Heart right ventricle (tissue), 16 donors: ENCODE measurements around the gene RPLP2. TPM values are rescaled to one million over a fixed set of nuclear protein-coding genes. Genes with fewer than 3 reads are reported as not detected.

Experiments used
- ATAC-seq, 8 donors: fragments of 200-7000 bp; cut with Tn5 transposase; one replicate each; pipeline ENCODE4 v1.9.1; 2020; ENCODE audit warnings: mild to moderate bottlenecking in 8 of 8, moderate library complexity in 8 of 8, moderate number of reproducible peaks in 1 of 8
- DNase-seq, 2 donors: peaks; one replicate each; pipeline ENCODE4 v3.0.0-alpha.2; 2020
- H3K27ac ChIP-seq, 10 donors: fragments of 200-600 bp; sonication (generic) in 2 of 10; one replicate each; pipeline versions ENCODE4 v1.5.0 to v1.8.0; 2020 to 2022; ENCODE audit warnings: mild to moderate bottlenecking in 3 of 10
- H3K27me3 ChIP-seq, 7 donors: fragments of 200-600 bp; one replicate each; pipeline ENCODE4 v1.8.0; 2021 to 2022; ENCODE audit warnings: mild to moderate bottlenecking in 2 of 7
- H3K36me3 ChIP-seq, 9 donors: fragments of 200-600 bp; sonication (generic) in 1 of 9; one replicate each; pipeline versions ENCODE4 v1.5.0 to v1.8.0; 2020 to 2022; ENCODE audit warnings: mild to moderate bottlenecking in 2 of 9
- H3K4me1 ChIP-seq, 9 donors: fragments of 200-600 bp; sonication (generic) in 1 of 9; one replicate each; pipeline versions ENCODE4 v1.5.0 to v1.8.0; 2020 to 2022; ENCODE audit warnings: mild to moderate bottlenecking in 4 of 9
- H3K4me3 ChIP-seq, 10 donors: fragments of 200-600 bp; sonication (generic) in 2 of 10; one replicate each; pipeline versions ENCODE4 v1.5.0 to v1.8.0; 2020 to 2022; ENCODE audit warnings: mild to moderate bottlenecking in 7 of 10, moderate library complexity in 2 of 10
- H3K9me3 ChIP-seq, 11 donors: fragments of 200-600 bp in 10 of 11; sonication (generic) in 2 of 11; one replicate each; pipeline versions ENCODE4 v1.5.0 to v1.8.0; 2013 to 2022; ENCODE audit warnings: mild to moderate bottlenecking in 2 of 11, control low read depth in 1 of 11, moderate library complexity in 1 of 11
- WGBS, 2 donors: extraction: QIAGEN DNeasy Blood & Tissue Kit; methylation state at CpG; one replicate each; pipeline ENCODE4 v1.1.7; 2013; ENCODE audit warnings: inconsistent platforms in 1 of 2; 5-methylcytosine and 5-hydroxymethylcytosine counted together
- intact Hi-C, 10 donors: fragments of 100-400 bp; cut with DNase I; formaldehyde crosslinking; loops; one replicate each; pipeline versions ENCODE4 v1.11.1 to v1.14.2; 2022
- polyA plus RNA-seq, 2 donors: library from polyadenylated mRNA; stranded (reverse); fragments of 200-250 nt; gene quantifications; one replicate each; pipeline ENCODE4 v1.2.3, GENCODE V29; 2013
- total RNA-seq, 10 donors: library from RNA; stranded (reverse); fragmentation: NEBNext Ultra II Directional in 3 of 10; extraction: Animal tissue kit (Norgen Biotek cat#: 25700) in 3 of 10; gene quantifications; one replicate each; pipeline versions ENCODE4 v1.2.1 to v1.2.4, GENCODE V29; 2021 to 2023
- TF ChIP-seq, protein P1 (sequence below), 9 donors: fragments of 200-600 bp; sonication (generic) in 2 of 9; IDR thresholded peaks; one replicate each; pipeline versions ENCODE4 v1.5.0 to v1.8.0; 2021 to 2022; ENCODE audit warnings: antibody characterized with exemption in 9 of 9, mild to moderate bottlenecking in 5 of 9, moderate library complexity in 1 of 9
- donor health status: Arrhythmogenic right ventricular cardiomyopathy.
- donor health status: ischemic (EF 13 %, LVEDD 7.1; RV severe dilation, severe dysfunction).
- donor health status: healthy with polysubstance abuse.
- donor health status: DM: no; HTN: yes; CAD: no.
- donor health status: DM: no; HTN: no; CAD: no.
- donor health status: ischemic (EF 25% LVEDD 6.9; RV normal size, moderate dysfunction).
- donor health status: ischemic (EF 25% LVEDD 5.7; RV mildly dilated, moderate dysfunction).
- donor health status: healthy.
- donor health status: DM: yes; HTN: yes; CAD: no.
- donor health status: Ischemic cardiomyopathy.
- donor health status: ischemic (EF 35%, LVEDD 5.7; RV mildly dilated, moderate dysfunction).
- donor health status: nonischemic (EF 11% LVEDD 7.7; RV severe dilation, severe dysfunction).
- donor health status: DM: yes; HTN: yes; CAD: no.
- donor health status: PGD.
- donor health status: ischemic (EF 29% LVEDD 5.4; RV normal size, mild dysfunction).
- donor health status: nonischemic (EF 23%, LVEDD 6.1; RV moderate dilation, normal function).

Gene RPLP2
- total and polyA plus RNA-seq, 12 donors = 765 to 1,699 (median 918) TPM

DNA sequence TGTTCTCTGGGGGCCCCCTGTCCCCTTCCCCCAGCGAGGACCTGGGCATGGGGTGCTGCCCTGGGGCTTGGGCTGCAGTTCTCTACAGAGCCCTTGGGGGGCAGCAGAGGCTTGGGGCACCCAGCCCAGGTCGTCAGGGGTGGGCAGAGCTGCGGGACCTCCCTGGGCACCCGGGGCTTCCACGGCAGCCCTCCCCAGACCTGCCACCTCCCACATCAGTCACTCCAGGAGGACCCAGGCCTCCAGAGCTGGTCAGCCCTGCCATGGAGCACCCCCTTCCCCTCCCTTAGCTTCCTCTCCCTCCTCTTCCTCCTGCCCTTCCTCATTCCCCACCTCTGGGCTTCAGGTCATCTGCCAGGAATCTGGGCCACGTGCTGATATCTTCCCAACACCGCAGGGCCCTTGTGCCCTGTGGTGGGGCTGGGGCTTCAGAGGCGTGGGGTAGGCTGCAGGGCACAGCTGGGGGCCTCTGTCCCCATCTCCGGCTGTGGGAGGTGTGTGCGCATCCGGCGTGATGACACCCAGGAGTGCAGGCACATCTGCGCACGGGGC is 38.7 kb downstream of the RPLP2 start:
- peaks cover 0 to 28% (median 0%) of the 10 kb centered on the region in 7 donors for H3K27me3 ChIP-seq
- peaks cover 0 to 14% (median 0%) of the 10 kb centered on the region in 9 donors for H3K36me3 ChIP-seq
- ATAC-seq (peak in 1 of 8 donors; percentile 6), DNase-seq (peak in 1 of 2 donors; percentile 63)
- no peaks in the 10 kb centered on the region for H3K9me3 ChIP-seq
- TF ChIP-seq, protein P1, sequence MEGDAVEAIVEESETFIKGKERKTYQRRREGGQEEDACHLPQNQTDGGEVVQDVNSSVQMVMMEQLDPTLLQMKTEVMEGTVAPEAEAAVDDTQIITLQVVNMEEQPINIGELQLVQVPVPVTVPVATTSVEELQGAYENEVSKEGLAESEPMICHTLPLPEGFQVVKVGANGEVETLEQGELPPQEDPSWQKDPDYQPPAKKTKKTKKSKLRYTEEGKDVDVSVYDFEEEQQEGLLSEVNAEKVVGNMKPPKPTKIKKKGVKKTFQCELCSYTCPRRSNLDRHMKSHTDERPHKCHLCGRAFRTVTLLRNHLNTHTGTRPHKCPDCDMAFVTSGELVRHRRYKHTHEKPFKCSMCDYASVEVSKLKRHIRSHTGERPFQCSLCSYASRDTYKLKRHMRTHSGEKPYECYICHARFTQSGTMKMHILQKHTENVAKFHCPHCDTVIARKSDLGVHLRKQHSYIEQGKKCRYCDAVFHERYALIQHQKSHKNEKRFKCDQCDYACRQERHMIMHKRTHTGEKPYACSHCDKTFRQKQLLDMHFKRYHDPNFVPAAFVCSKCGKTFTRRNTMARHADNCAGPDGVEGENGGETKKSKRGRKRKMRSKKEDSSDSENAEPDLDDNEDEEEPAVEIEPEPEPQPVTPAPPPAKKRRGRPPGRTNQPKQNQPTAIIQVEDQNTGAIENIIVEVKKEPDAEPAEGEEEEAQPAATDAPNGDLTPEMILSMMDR (IDR thresholded peaks at IDR 0.05) = peak; percentile 77 to 96 (median 87)
- intact Hi-C loops = loop anchor here in 8 of 10 donors (1.0 to 5.0 kb wide), 6 partner anchors 59 to 204 kb away; partner anchors contain the start of genes AP2A2 (in 1 of the 8) and CHID1 (in 1 of the 8)
- H3K4me1 ChIP-seq = peaks cover 34 to 90% (median 61%) of the 10 kb centered on the region in 9 donors
- peak overlapping the region in 1 of 10 donors; percentile 12 for H3K4me3 ChIP-seq
- 33 to 38% methylated on average over 13 to 14 of the region's 14 CpGs for WGBS, 2 donors
- H3K27ac ChIP-seq = no peak overlapping the region

DNA sequence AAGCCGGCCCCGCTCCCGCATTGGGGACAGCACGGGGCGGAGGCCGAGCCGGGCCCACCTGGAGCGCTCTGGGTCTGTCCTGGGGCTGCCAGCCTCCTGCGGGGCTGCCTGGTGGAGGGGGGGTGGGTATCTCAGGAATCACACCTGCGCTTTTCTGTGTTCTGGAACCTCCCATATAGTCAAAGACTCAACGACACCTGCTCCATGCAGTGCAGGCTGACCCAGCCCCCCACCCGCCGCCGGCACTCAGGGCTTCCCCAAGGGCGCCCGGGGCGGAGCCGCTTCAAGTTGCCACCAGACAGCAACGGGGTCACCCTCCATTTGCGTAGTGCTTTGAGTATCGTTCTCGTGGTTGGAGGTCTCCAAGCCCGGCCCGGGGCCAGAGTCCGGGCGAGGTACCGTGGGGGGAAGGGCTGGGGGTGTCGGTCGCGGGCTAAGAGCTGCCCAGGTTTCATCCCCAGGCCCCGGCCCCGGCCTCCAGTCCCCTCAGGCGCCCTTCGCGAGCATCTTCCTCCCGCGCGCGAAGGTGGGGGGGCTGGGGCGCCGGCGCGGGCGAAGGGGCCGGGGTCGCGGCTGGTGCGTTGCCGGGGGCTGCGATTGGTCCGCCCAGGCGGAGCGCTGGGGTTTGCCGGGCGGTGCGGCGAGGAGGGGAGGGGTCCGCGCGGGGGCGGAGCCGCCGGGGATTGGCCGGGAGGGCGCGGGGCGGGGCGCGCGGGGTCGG is 39.5 kb downstream of the RPLP2 start:
- intact Hi-C loops = loop anchor here in 7 of 10 donors (2.0 to 5.0 kb wide), 5 partner anchors 58 to 203 kb away; partner anchors contain the start of genes AP2A2 (in 1 of the 7) and CHID1 (in 1 of the 7)
- 11 to 26% methylated on average over 60 to 71 of the region's 71 CpGs for WGBS, 2 donors
- Histone ChIP-seq H3K9me3 (no peaks in the 10 kb centered on the region), H3K27ac (no peak overlapping the region), H3K4me1 (peaks cover 30 to 84% (median 53%) of the 10 kb centered on the region in 9 donors), H3K36me3 (peaks cover 0 to 18% (median 0%) of the 10 kb centered on the region in 9 donors), H3K27me3 (peaks cover 0 to 28% (median 0%) of the 10 kb centered on the region in 7 donors), H3K4me3 (peak overlapping the region; percentile 21 to 54 (median 51))
- DNase-seq (peak in 1 of 2 donors; percentile 57), ATAC-seq (no peak)
- TF ChIP-seq, protein P1 (IDR thresholded peaks at IDR 0.05) = no peak

DNA sequence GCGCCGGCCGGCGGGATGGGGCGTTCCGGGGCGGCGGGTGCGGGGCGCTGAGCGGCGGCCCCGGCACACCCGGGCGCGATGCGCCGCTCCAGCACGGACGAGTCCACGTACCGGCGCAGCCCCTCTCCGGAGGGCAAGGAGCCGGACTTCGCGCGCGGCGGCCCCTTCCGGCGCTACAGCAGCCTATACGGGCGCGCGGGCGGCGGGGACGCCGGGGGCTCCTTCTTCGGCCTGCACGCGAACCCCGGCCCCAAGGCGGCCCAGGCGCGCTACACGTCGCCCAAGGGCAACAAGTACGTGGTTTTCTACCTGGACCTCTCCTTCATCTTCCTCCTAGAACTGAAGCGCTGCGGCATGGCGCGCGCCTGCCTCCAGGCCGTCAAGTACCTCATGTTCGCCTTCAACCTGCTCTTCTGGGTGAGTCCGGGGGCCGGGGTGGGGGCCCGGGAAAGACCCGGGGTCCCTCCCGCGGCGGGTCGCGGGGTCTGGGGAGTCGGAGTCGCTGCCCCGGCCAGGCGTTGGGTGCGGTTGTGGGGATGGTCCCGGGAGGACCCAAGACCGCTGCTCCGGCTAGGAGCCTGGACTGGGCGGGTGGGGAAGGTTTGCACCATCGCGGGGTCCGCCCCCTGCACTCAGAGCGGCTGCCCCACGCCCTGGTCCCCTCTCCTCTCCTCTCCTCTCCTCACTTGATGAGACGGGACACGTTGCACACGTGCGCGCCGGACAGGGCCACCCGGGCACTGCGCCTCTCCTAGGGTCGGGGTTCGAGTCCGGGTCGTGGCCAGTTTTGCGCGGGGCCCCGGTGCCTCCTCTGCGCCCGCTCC is 40.4 kb downstream of the RPLP2 start:
- H3K27ac ChIP-seq = no peak overlapping the region
- ATAC-seq (no peak), DNase-seq (no peak)
- no peaks in the 10 kb centered on the region for H3K9me3 ChIP-seq
- TF ChIP-seq, protein P1 (IDR thresholded peaks at IDR 0.05) = no peak
- intact Hi-C loops = loop anchor here in 9 of 10 donors (2.0 to 10.0 kb wide), 6 partner anchors 57 to 202 kb away; partner anchors contain the start of genes AP2A2 (in 1 of the 9) and CHID1 (in 1 of the 9)
- peaks cover 0 to 28% (median 0%) of the 10 kb centered on the region in 7 donors for H3K27me3 ChIP-seq
- H3K4me1 ChIP-seq = peaks cover 24 to 82% (median 47%) of the 10 kb centered on the region in 9 donors
- WGBS, 2 donors = 38 to 46% methylated on average over 62 to 97 of the region's 97 CpGs
- peak overlapping the region in 8 of 10 donors; percentile 33 to 52 (median 42) for H3K4me3 ChIP-seq
- peaks cover 0 to 21% (median 0%) of the 10 kb centered on the region in 9 donors for H3K36me3 ChIP-seq
